GM21360 (cell line): ENCODE data around the gene CCND1.

Source experiments
- ATAC-seq: cut with Tn5 transposase; IDR thresholded peaks from one replicate; pipeline ENCODE4 v1.9.1; 2021; ENCODE audit warnings: mild to moderate bottlenecking, moderate library complexity; ENCODE audit not compliant: unreplicated experiment

CCND1 gene

DNA sequence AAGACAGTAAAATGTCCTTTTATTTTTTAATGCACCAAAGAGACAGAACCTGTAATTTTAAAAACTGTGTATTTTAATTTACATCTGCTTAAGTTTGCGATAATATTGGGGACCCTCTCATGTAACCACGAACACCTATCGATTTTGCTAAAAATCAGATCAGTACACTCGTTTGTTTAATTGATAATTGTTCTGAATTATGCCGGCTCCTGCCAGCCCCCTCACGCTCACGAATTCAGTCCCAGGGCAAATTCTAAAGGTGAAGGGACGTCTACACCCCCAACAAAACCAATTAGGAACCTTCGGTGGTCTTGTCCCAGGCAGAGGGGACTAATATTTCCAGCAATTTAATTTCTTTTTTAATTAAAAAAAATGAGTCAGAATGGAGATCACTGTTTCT lies 1.1 kb upstream of the CCND1 start:
- no peak for ATAC-seq

DNA sequence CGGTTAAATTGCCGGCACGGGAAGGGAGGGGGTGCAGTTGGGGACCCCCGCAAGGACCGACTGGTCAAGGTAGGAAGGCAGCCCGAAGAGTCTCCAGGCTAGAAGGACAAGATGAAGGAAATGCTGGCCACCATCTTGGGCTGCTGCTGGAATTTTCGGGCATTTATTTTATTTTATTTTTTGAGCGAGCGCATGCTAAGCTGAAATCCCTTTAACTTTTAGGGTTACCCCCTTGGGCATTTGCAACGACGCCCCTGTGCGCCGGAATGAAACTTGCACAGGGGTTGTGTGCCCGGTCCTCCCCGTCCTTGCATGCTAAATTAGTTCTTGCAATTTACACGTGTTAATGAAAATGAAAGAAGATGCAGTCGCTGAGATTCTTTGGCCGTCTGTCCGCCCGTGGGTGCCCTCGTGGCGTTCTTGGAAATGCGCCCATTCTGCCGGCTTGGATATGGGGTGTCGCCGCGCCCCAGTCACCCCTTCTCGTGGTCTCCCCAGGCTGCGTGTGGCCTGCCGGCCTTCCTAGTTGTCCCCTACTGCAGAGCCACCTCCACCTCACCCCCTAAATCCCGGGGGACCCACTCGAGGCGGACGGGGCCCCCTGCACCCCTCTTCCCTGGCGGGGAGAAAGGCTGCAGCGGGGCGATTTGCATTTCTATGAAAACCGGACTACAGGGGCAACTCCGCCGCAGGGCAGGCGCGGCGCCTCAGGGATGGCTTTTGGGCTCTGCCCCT lies 529 bp upstream of the CCND1 start:
- no peak for ATAC-seq

DNA sequence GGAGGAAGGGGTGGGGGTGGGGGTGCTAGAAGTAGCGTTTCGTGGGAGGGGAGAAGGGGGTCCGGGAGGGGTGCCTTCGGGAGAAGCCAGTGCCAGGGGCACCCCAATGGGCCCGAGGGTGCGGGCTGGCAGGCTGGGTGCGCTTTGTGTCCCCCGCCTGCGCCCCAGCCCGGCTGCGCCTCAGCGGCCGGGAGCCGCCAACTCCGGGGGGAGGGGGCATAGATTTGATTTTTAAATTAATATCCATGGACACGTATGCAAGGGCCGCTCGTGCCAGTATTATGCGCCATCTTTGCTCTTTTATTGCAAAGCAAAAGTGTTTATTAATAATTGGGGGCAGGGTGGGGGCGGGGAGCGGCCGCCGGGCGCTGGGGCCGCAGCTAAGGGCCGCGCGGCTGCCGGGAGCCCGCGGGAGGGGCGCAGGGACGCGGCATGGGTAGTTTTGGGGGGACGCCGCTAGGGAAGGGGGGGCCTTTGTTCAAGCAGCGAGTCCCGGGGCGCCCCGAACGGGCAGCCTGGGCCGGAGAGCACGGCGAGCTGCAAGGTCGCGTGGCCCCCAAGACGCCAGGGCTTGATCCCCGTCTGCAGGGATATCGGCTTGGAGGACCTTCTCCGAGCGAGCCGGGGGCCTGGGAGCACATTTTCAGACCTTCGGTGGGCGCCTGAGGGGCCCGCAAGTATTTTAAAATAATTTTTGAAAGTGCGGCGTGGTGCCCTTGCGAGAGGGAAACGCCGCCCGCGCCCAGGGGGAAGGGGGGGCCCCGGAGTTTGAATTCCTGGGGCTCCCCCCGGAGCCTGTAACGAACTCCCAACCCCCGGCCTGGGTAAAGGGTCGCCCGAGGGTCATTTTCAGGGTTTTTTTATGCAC lies 959 bp downstream of the CCND1 start:
- no peak for ATAC-seq

DNA sequence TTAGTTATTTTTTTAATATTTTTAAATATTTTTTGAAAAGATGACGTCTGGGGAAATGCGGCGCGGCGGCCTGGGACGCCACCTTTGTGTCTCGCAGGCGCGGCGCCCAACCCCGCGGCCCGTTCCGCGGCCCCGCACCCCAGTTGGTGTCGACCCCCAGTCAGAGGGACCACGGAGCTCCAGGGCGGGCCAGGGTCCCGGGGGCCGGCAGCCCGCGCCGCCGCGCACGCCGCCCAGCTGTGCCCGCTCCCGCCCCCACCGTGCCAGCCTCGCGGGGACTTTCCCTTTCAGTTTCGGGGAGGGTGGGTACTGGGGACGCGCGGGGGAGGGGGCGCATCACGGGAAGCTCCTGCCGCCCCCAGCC lies 1.6 kb downstream of the CCND1 start:
- ATAC-seq = no peak

DNA sequence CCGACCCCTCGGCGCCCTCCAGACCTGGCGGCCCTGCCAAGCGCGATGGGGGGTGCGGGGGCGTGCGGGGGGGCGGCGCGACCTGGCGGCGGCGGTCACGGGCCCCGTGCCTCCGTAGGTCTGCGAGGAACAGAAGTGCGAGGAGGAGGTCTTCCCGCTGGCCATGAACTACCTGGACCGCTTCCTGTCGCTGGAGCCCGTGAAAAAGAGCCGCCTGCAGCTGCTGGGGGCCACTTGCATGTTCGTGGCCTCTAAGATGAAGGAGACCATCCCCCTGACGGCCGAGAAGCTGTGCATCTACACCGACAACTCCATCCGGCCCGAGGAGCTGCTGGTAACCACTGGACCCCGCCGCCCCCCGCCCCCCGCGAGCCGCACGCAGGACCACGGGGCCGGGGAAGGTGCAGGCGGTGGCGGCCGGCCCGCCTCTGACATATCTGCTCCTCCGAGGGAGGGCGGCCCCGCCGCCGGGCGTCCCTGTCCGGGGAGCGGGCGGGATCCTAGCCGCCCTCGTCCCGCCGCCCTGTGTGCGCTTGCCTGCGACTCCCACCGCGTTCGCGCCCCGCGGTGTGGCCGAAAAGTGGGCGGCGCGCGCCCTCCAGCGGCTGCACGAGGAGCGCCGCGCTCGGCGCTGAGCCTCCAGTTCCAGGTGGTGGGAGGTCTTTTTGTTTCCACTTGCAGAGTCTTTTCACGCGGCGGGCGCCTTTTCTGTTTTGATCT lies 2.1 kb downstream of the CCND1 start:
- ATAC-seq = no peak

DNA sequence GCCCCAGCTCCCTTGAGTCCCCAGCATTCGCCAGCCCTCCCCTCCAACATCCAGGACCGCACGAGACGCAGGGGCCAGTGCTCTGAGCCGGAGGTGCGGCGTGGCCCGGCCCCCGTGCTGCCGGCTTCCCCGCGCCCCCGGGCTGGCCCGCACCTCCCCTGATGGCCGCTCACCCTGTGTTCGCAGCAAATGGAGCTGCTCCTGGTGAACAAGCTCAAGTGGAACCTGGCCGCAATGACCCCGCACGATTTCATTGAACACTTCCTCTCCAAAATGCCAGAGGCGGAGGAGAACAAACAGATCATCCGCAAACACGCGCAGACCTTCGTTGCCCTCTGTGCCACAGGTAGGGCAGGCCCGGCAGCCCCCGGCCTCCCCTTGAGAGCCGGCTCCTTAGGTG lies 2.7 kb downstream of the CCND1 start:
- ATAC-seq = no peak

DNA sequence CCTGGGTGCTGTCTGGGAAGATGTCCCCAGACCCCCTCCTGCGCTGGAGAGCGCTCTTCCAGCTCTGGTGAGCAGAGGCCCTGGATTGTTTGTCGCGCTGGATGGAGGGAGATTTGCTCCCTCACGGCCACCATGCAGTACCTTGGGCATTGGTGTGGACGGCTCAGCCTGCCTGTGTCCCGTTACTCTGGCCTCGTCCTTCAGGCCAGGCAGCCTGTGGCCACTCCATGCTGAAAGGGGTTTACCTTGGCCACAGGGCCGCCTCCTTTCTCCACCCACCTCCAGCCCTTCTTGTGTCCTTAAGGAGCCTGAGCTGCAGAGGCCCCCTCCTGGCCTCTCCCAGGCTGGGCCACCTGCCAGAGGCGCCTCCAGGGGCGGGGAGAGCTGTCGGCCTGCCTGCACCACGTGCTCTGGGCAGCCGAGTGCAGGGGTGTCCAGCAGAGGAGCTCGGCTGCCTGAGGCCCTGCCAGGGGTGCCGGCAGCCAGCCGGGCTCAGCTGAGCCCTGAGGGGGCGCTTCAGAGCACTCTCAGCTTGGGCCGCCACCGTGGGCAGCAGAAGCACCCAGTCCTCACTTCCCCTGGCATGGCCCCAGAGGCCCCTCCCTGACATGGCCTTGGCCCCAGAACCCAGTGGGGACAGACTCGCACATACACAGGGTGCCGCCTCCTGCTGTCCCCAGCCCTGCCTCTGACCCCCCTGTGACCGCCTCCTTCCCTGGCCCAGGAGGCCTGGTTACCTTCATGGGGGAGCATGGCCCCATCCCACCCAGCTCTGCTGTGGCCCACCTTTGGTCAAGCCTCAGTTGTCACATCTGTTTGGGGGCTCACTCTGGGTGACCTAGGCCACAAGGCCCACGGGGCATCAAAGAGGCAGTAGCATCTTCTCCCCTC lies 3.4 kb downstream of the CCND1 start:
- no peak for ATAC-seq

DNA sequence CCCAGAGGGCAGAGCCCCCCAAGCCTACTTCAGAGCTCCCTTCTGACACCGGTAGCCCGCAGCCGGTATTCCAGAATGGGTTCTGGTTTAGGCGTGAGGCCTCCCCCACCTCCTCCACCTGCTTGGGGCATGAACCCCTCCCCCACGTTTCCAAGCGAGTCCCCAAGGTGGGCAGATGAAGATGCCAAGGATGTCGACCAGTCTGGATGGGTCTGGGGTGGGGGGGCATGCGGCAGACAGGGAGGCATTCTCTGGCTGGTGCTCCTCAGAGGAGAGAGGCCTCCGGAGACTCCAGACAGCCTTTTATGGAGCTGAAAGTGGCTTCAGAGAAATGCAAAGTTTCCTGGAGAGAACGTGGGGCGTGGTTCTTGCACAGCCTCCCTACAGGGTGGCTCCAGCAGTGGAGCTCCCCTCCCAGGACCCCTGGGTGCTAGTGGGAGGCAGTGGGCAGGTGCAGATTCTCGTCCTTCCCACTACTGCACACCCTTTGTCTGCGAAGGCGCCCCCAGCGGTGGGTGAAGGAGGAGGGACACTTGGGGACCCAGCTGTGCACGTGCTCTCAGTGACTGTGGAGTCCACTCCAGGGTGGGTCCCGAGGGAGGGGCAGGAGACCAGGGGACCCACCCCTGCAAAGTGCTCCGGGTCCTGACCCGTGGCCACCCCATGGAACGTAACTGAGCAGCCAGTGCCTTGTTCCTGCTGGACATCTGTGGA lies 4.2 kb downstream of the CCND1 start:
- ATAC-seq = no peak

DNA sequence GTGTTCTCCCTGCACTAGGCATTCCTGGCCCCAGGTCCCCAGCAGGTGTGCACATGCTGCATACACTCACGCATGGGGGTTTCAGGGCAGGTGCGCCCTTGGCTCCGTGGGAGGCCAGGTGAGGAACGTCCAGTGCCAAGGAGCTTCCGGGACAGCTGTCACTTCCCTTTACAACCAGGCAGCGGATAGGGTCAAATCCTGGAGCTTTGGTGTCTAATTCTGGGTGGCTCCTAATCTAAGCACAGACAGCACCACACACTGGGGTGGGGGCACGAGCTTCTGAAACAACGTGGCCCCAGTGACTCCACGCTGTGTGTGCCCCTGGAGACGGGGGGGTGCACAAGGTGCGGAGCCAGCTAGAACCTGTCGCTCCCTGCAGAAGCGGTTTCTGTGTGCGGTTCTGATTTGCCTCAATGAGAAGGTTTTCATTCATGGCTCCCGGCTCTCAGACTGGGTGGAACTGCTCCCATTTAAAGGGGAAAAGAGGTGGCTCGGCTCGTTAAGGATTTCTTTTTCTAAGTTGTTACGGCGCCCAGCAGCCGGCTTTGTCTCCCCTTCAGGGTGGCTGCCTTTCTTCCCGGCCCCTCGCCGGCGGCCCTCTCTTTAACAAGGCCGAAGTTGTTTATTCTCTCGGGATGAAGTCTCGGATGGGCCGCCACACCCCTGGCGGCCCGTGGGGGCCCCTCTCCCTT lies 5.0 kb downstream of the CCND1 start:
- no peak for ATAC-seq

DNA sequence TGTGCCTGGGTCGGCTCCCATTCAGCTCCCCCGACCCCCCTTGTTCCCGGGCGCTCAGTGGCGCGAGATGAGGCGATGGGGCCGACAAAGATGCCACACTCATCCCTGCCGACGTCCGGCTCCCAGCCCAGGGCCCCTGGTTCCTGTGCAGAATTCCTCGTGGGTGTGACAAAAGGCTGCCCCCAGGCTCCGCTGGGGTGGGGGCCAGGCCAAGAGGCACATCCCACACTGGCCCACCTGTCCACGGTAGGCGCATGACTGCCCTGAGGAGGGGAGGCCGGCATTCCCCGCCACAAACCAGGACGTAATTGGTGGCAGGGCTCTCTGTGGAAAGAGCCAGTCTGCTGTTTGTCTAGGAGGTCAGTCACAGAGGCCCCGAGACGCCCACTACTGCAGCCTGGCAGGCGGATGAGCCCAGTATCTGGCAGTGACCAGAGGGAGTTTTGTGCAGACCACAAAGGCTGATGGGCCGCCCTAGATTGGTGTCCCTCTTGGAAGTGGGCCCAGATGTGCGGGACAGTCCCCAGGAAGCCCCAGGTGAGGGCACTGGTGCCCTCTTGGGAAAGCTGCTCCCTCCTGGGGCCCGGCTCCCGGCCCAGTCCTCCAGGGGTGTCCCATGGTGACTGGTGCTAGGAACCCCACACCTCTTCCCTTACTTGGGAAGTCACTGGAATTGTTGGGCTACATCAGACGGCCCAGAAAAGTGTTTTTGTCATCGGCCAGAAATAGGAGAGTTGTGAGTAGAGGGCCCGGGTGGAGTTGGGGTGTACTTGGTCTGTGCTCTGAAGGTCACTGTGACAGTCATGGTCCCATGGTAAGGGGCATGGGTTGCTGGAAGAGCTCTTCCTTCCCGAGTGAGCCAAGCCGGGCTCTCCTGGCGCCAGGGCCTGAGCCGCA lies 5.8 kb downstream of the CCND1 start:
- ATAC-seq = no peak

DNA sequence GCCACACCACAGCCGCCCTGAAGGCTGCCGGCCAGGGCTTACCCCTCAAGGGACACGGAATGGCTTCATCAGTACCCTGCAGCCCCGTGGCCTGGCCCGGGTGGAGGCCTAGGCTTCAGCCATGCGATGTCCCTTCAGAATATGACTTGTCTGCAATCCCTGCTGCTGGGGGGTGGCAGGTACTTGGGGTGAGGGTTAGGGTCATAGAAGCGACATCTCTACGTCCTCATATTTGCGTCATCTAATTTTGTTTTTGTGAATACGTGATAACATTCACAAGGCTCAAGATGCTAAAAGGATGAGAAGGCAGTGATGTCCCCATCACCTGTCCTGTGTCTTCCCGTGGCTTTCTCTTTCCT lies 6.4 kb downstream of the CCND1 start:
- ATAC-seq = no peak

DNA sequence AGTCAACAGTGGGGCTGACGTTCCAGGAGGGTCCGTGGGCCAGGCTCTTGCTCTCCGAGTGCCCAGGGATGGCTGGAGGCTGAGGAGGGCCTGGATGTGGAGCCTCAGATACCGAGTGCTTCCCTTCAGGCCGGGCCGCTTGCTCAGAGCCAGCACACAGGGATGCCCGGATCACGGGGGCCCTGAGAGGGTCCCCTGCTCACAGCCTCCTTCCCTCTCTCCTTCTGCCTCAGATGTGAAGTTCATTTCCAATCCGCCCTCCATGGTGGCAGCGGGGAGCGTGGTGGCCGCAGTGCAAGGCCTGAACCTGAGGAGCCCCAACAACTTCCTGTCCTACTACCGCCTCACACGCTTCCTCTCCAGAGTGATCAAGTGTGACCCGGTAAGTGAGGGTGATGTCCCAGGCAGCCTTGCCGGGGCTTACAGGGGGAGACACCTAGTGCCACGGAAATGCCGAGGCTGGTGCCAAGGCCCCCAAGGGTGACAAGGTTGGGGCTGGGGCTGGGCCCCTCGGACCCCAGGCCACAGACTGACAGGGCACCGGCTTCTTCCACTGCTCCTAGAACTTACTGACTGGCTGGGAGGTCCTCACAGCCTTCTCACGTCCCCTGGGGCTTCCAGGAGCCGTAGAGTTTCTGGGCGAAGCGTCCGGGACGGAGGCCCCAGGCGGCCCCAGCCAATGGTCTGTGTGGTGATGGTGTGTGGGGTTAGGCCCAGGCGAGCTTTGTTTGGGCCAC lies 7.0 kb downstream of the CCND1 start:
- ATAC-seq = no peak

DNA sequence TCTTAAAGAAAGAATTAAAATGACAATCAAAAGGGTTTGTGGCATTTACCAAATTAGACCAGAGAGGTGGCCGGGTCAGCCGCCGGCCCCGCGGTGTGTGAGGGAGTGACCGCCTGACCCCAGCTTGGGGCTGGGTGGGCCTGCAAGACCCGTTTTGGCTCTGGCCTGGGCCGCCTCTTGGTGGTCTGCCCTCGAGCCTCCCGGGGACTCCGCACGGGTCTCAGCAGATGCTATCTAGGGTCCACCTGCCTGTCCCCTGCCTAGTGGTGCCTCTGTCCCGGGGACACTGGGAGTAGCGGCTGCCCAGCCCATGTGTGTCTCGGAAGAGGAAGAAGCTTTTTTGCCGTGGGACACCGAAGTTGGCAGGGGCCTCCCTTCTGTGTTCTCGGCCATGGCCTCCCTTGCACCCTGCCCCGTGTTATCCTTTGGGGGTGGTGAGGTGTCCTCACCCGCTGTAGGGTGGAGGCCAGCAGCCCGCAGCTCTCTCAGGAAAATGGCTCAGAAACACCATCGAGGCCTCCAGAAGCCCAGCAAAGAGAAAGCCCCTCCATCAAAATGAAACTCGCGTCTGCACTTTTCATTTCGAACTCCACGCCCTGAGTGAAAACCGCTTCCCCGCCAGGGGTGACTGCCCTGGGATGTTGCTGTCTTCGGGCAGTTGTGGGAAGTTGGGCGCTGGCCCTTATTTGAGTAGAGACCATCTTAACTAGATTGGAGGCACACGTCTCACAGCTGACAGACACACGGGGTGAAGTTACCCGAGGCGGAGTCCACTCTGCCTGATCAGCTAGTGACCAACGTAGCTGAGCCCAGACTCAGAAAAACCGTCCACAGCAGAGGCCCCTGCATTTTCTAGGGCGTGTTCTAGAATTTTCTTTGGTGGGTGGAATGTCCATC lies 8.0 kb downstream of the CCND1 start:
- no peak for ATAC-seq

DNA sequence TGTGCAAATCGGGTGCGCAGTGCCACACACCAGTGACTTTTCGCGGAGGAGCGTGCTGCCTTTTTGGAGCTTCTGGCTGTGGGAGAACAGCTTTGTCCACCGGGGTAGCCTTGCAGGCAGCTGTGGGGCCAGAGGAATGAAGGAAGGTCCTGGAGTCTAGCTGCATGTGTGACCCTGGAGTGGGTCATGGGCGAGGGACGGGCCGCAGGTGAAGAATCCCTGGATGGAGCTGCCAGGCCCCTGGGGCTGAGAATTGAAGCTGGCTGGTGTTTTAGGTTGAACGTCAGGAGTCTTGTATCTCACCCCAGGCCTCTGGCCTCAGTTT lies 8.6 kb downstream of the CCND1 start:
- ATAC-seq = no peak

DNA sequence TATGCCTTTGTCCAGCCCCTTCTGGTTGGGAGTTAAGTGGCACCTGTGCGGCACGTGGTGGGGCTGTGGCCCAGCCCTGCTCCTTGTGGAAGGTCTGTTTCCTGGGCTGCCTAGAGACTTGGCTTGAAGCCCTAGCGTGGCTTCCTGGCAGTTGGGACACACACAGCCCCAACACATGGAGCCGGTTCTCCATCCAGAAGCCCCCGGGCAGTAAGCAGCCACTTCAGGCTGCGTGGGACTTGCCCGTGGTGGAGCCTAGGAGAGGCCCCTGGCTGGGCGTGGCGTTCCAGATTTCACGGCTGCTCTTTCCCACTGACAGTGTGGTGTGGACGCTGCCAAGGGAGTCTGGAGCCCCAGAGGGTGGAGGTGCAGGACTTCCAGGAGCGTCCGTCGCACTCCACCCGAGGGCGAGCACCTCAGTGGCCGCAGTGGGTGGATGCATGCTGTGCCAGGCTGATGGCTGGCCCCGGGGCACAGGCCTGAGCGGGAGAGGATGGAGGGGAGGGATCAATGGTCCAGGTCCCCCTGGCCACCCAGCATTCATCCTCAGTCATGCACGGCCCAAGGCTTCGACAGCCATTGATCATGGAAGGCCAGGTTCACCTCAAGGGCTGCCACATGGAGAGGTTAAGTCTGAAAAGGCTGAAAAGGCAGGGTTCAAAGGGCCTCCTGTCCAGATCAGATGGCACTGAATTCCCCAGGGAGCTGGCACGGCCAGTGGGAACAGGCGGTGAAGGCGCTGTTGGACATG lies 9.3 kb downstream of the CCND1 start:
- ATAC-seq = no peak

DNA sequence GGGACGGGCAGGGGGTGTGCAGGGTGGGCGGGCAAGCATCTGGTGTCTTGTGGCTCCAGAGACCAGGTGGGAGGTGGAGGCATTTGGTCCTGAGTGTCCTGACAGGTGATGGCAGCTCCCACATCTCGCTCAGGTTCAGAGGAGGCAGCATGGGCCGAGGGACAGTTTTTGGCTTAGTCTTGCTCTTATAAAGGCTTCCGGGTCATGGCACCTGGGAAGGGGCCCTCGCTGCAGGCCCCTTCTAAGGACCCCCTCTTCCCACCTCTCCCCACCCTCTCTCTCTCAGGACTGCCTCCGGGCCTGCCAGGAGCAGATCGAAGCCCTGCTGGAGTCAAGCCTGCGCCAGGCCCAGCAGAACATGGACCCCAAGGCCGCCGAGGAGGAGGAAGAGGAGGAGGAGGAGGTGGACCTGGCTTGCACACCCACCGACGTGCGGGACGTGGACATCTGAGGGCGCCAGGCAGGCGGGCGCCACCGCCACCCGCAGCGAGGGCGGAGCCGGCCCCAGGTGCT lies 9.9 kb downstream of the CCND1 start:
- ATAC-seq = no peak
